Trophoblast cell (in vitro differentiated cells and primary cell): ENCODE results near the gene VTI1A.

Experiments
- DNase-seq, 2 donors: peaks; one replicate each; pipeline ENCODE4 v3.0.0-alpha.2; 2016
- H2AFZ ChIP-seq: 2 replicates; pipeline ENCODE4 v1.6.1; 2013; ENCODE audit warnings: low read length, moderate library complexity, mild to moderate bottlenecking; ENCODE audit not compliant: insufficient read depth, poor library complexity
- H2AK5ac ChIP-seq: 2 replicates; pipeline ENCODE4 v1.6.1; 2013; ENCODE audit warnings: mild to moderate bottlenecking, low read length
- H2BK120ac ChIP-seq: 2 replicates; pipeline ENCODE4 v1.6.1; 2013; ENCODE audit warnings: low read length, mild to moderate bottlenecking, moderate library complexity; ENCODE audit not compliant: insufficient read depth, poor library complexity
- H2BK12ac ChIP-seq: 2 replicates; pipeline ENCODE4 v1.6.1; 2013; ENCODE audit warnings: mild to moderate bottlenecking, low read length, moderate library complexity
- H2BK5ac ChIP-seq: 2 replicates; pipeline ENCODE4 v1.6.1; 2013; ENCODE audit warnings: low read length, low read depth, moderate library complexity, mild to moderate bottlenecking; ENCODE audit not compliant: poor library complexity
- H3K14ac ChIP-seq: 2 replicates; pipeline ENCODE4 v1.6.1; 2013; ENCODE audit warnings: mild to moderate bottlenecking, low read length
- H3K18ac ChIP-seq: 2 replicates; pipeline ENCODE4 v1.6.1; 2013; ENCODE audit warnings: mild to moderate bottlenecking, low read length
- H3K23ac ChIP-seq: 2 replicates; pipeline ENCODE4 v1.6.1; 2013; ENCODE audit warnings: low read length
- H3K27ac ChIP-seq: 2 replicates; pipeline ENCODE4 v1.5.1; 2013; ENCODE audit warnings: low read depth, mild to moderate bottlenecking, inconsistent platforms, low read length, moderate library complexity
- H3K27me3 ChIP-seq: 2 replicates; pipeline ENCODE4 v1.6.1; 2013; ENCODE audit warnings: inconsistent platforms, mild to moderate bottlenecking, low read length, moderate library complexity; ENCODE audit not compliant: insufficient read depth
- H3K36me3 ChIP-seq, 2 experiments: 1 replicate in 1 of 2; 2 replicates in 1 of 2; pipeline ENCODE4 v1.6.1; 2013; ENCODE audit warnings: low read length in 2 of 2, mild to moderate bottlenecking in 2 of 2, moderate library complexity in 1 of 2; ENCODE audit not compliant: insufficient read depth in 2 of 2, control insufficient read depth in 1 of 2
- H3K4ac ChIP-seq: 2 replicates; pipeline ENCODE4 v1.6.1; 2013; ENCODE audit warnings: low read depth, mild to moderate bottlenecking, low read length, moderate library complexity
- H3K4me1 ChIP-seq, 2 experiments: 1 replicate in 1 of 2; 2 replicates in 1 of 2; pipeline ENCODE4 v1.6.1; 2013; ENCODE audit warnings: low read length in 2 of 2, mild to moderate bottlenecking in 2 of 2, moderate library complexity in 1 of 2; ENCODE audit not compliant: insufficient read depth in 2 of 2, control insufficient read depth in 1 of 2
- H3K4me2 ChIP-seq: 2 replicates; pipeline ENCODE4 v1.6.1; 2013; ENCODE audit warnings: inconsistent platforms, mild to moderate bottlenecking, low read length, moderate library complexity
- H3K4me3 ChIP-seq: 2 replicates; pipeline ENCODE4 v1.5.1; 2013; ENCODE audit warnings: mild to moderate bottlenecking, low read depth, low read length, inconsistent platforms
- H3K79me1 ChIP-seq: one replicate; pipeline ENCODE4 v1.6.1; 2013; ENCODE audit warnings: low read length
- H3K79me2 ChIP-seq: 2 replicates; pipeline ENCODE4 v1.6.1; 2013; ENCODE audit warnings: low read length, mild to moderate bottlenecking; ENCODE audit not compliant: control insufficient read depth, insufficient read depth, poor library complexity
- H3K9ac ChIP-seq: 2 replicates; pipeline ENCODE4 v1.6.1; 2013; ENCODE audit warnings: mild to moderate bottlenecking, low read length
- H3K9me3 ChIP-seq: 2 replicates; pipeline ENCODE4 v1.6.1; 2013; ENCODE audit warnings: low read depth, mild to moderate bottlenecking, control low read depth, inconsistent platforms, low read length; ENCODE audit not compliant: insufficient read depth
- H4K12ac ChIP-seq: 2 replicates; pipeline ENCODE4 v1.6.1; 2013; ENCODE audit warnings: low read depth, mild to moderate bottlenecking, low read length, moderate library complexity
- H4K8ac ChIP-seq: 2 replicates; pipeline ENCODE4 v1.6.1; 2013; ENCODE audit warnings: low read depth, mild to moderate bottlenecking, low read length, moderate library complexity
- H4K91ac ChIP-seq: one replicate; pipeline ENCODE4 v1.6.1; 2013; ENCODE audit warnings: low read depth, mild to moderate bottlenecking, low read length, moderate library complexity
- WGBS: extraction: QIAGEN DNeasy Blood & Tissue Kit; methylation state at CpG from one replicate; pipeline ENCODE4 v1.1.7; 2013; ENCODE audit warnings: missing lambda C conversion rate; ENCODE audit not compliant: insufficient read length, insufficient coverage; ENCODE audit errors: extremely low coverage; 5-methylcytosine and 5-hydroxymethylcytosine counted together

VTI1A gene

DNA sequence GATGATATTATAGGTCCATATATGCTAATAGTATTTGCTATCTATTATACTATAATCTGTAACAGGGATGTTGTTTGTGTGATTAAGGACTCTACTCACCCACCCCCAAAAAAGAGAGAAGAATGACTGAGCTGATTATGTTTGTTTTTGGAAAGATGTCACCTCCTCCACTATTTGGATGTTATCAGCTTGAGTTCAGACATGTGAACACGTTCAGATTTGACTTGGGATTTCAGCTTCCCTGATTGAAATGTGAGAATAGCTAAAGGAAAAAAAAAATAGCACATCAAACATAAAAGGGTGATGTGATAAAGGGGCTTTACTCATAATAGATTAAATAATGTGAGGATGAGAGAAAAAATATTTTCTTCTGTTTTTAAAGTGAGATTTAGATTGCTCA is 81.2 kb downstream of the VTI1A start:
- no peak overlapping the region for H3K4ac ChIP-seq
- no peak overlapping the region for H4K12ac ChIP-seq
- no peak overlapping the region for H3K9ac ChIP-seq
- H2BK5ac ChIP-seq: no peak overlapping the region
- no peaks in the 10 kb centered on the region for H3K27me3 ChIP-seq
- no peak overlapping the region for H3K14ac ChIP-seq
- no peak overlapping the region for H3K27ac ChIP-seq
- H4K91ac ChIP-seq: no peak overlapping the region
- no peaks in the 10 kb centered on the region for H3K36me3 ChIP-seq
- H2BK12ac ChIP-seq: no peak overlapping the region
- no peak overlapping the region for H3K4me3 ChIP-seq
- H2AK5ac ChIP-seq: no peak overlapping the region
- no peak overlapping the region for H3K18ac ChIP-seq
- no peaks in the 10 kb centered on the region for H3K9me3 ChIP-seq
- H3K4me2 ChIP-seq: no peak overlapping the region
- H4K8ac ChIP-seq: no peak overlapping the region
- H3K4me1 ChIP-seq: no peaks in the 10 kb centered on the region
- DNase-seq: no peak
- H3K79me2 ChIP-seq: no peaks in the 10 kb centered on the region
- no peak overlapping the region for H2BK120ac ChIP-seq
- H3K23ac ChIP-seq: no peak overlapping the region
- no peaks in the 10 kb centered on the region for H3K79me1 ChIP-seq
- H2AFZ ChIP-seq: no peak overlapping the region
- no CpG with 5 or more reads among the region's 1 CpG for WGBS

- no peak overlapping the region for H3K18ac ChIP-seq
- no peak overlapping the region for H3K4ac ChIP-seq
- no peak overlapping the region for H3K4me3 ChIP-seq
- no peak overlapping the region for H2AFZ ChIP-seq
- no peak overlapping the region for H4K8ac ChIP-seq
- no peak overlapping the region for H2BK120ac ChIP-seq
- no peaks in the 10 kb centered on the region for H3K79me2 ChIP-seq
- no peak overlapping the region for H3K4me2 ChIP-seq
- no peak overlapping the region for H3K9ac ChIP-seq
- H3K27me3 ChIP-seq: no peaks in the 10 kb centered on the region
- DNase-seq: no peak
- H2AK5ac ChIP-seq: no peak overlapping the region
- H2BK5ac ChIP-seq: no peak overlapping the region
- no peak overlapping the region for H2BK12ac ChIP-seq
- no peaks in the 10 kb centered on the region for H3K79me1 ChIP-seq
- no CpG with 5 or more reads among the region's 6 CpGs for WGBS
- no peak overlapping the region for H4K91ac ChIP-seq
- no peak overlapping the region for H3K27ac ChIP-seq
- no peak overlapping the region for H3K14ac ChIP-seq
- H3K4me1 ChIP-seq: no peaks in the 10 kb centered on the region
- no peaks in the 10 kb centered on the region for H3K9me3 ChIP-seq
- H4K12ac ChIP-seq: no peak overlapping the region
- no peaks in the 10 kb centered on the region for H3K36me3 ChIP-seq
- no peak overlapping the region for H3K23ac ChIP-seq
These were observed 84.4 kb downstream of the VTI1A start for GRCh38 chr10:112531421-112531820.

GRCh38 chr10:112532189-112532588 is 85.2 kb downstream of the VTI1A start:
- no peak overlapping the region for H3K14ac ChIP-seq
- H3K18ac ChIP-seq: no peak overlapping the region
- no peak overlapping the region for H3K23ac ChIP-seq
- DNase-seq: no peak
- no peak overlapping the region for H2BK120ac ChIP-seq
- no peak overlapping the region for H3K27ac ChIP-seq
- H3K4me1 ChIP-seq: no peaks in the 10 kb centered on the region
- no peaks in the 10 kb centered on the region for H3K79me2 ChIP-seq
- H2AFZ ChIP-seq: no peak overlapping the region
- H3K36me3 ChIP-seq: no peaks in the 10 kb centered on the region
- H2BK12ac ChIP-seq: no peak overlapping the region
- no peak overlapping the region for H3K4ac ChIP-seq
- no peak overlapping the region for H3K4me2 ChIP-seq
- H3K9me3 ChIP-seq: no peaks in the 10 kb centered on the region
- no peak overlapping the region for H3K4me3 ChIP-seq
- no CpG with 5 or more reads among the region's 6 CpGs for WGBS
- H4K12ac ChIP-seq: no peak overlapping the region
- H3K27me3 ChIP-seq: no peaks in the 10 kb centered on the region
- H3K79me1 ChIP-seq: no peaks in the 10 kb centered on the region
- H2BK5ac ChIP-seq: no peak overlapping the region
- H2AK5ac ChIP-seq: no peak overlapping the region
- H4K91ac ChIP-seq: no peak overlapping the region
- no peak overlapping the region for H4K8ac ChIP-seq
- H3K9ac ChIP-seq: no peak overlapping the region

GRCh38 chr10:112532956-112533355 is 85.9 kb downstream of the VTI1A start:
- no peak for DNase-seq
- no peaks in the 10 kb centered on the region for H3K79me1 ChIP-seq
- H2AK5ac ChIP-seq: no peak overlapping the region
- no peak overlapping the region for H3K18ac ChIP-seq
- no peak overlapping the region for H2BK5ac ChIP-seq
- no peak overlapping the region for H2AFZ ChIP-seq
- no peak overlapping the region for H4K12ac ChIP-seq
- no peaks in the 10 kb centered on the region for H3K9me3 ChIP-seq
- H3K4me2 ChIP-seq: no peak overlapping the region
- no CpG with 5 or more reads among the region's 2 CpGs for WGBS
- H3K9ac ChIP-seq: no peak overlapping the region
- no peaks in the 10 kb centered on the region for H3K27me3 ChIP-seq
- H3K79me2 ChIP-seq: no peaks in the 10 kb centered on the region
- no peak overlapping the region for H2BK12ac ChIP-seq
- no peaks in the 10 kb centered on the region for H3K4me1 ChIP-seq
- H3K27ac ChIP-seq: no peak overlapping the region
- no peak overlapping the region for H4K91ac ChIP-seq
- no peak overlapping the region for H3K23ac ChIP-seq
- no peak overlapping the region for H3K4me3 ChIP-seq
- no peak overlapping the region for H4K8ac ChIP-seq
- H2BK120ac ChIP-seq: no peak overlapping the region
- no peaks in the 10 kb centered on the region for H3K36me3 ChIP-seq
- no peak overlapping the region for H3K4ac ChIP-seq
- H3K14ac ChIP-seq: no peak overlapping the region
